PC-9 (cell line): ENCODE measurements around the gene CNGA1.

Experiments
- CTCF ChIP-seq: fragments of 200-600 bp; sonication (generic); conservative IDR thresholded peaks from 2 replicates; pipeline ENCODE4 v1.6.1; 2017; ENCODE audit warnings: mixed run types, antibody characterized with exemption, mild to moderate bottlenecking, moderate library complexity
- EZH2 ChIP-seq: fragments of 200-600 bp; sonication (generic); IDR thresholded peaks from 2 replicates; pipeline ENCODE4 v1.8.0; 2017; ENCODE audit warnings: antibody characterized with exemption, low read depth

- TF ChIP-seq EZH2 (no peak), CTCF (no peak)
These were observed 61.8 kb downstream of the CNGA1 start for GRCh38 chr4:47954677-47955076.
